Activated CD4-positive, alpha-beta T cell treated with anti-CD3 and anti-CD28 coated beads for 36 hours (primary cell): ENCODE results near the gene ALDH1A2. TPM values are rescaled to one million over a fixed set of nuclear protein-coding genes. Genes with fewer than 3 reads are reported as not detected.
A peak's percentile ranks its signal among the peaks of the same experiment; 100 is the strongest.
"Not testable (repeated sequence)": the region's sequence is repeated elsewhere in the genome, so short reads cannot be mapped to it uniquely, and the experiment has no call there.

Source experiments
- ATAC-seq: fragments of 200-7000 bp; cut with Tn5 transposase; one replicate; pipeline ENCODE4 v1.10.0; 2021; ENCODE audit warnings: mild to moderate bottlenecking, moderate library complexity
- CTCF ChIA-PET: fragments of 350-600 bp; sonication (Branson Sonifier 250); formaldehyde crosslinking; loops from one replicate; lab custom pipeline; 2021; ENCODE audit warnings: antibody characterized with exemption; lab: Charles Lee
- POLR2A ChIA-PET: fragments of 350-600 bp; sonication (Branson Sonifier 250); formaldehyde crosslinking; loops from one replicate; lab custom pipeline; 2021; ENCODE audit warnings: antibody characterized with exemption, inconsistent platforms; lab: Charles Lee
- DNase-seq: peaks from one replicate; pipeline ENCODE4 v3.0.0-alpha.2; 2020
- H3K27ac Mint-ChIP-seq: one replicate; pipeline ENCODE4 v1.8.0; 2021; ENCODE audit warnings: mixed read lengths
- H3K27me3 Mint-ChIP-seq: one replicate; pipeline ENCODE4 v1.8.0; 2021; ENCODE audit warnings: mixed read lengths
- H3K36me3 Mint-ChIP-seq: one replicate; pipeline ENCODE4 v1.8.0; 2021; ENCODE audit warnings: low read depth, mixed read lengths
- H3K4me1 Mint-ChIP-seq: one replicate; pipeline ENCODE4 v1.8.0; 2021; ENCODE audit warnings: mixed read lengths
- H3K4me3 Mint-ChIP-seq: one replicate; pipeline ENCODE4 v1.8.0; 2021; ENCODE audit warnings: mild to moderate bottlenecking, moderate library complexity, mixed read lengths
- H3K9me3 Mint-ChIP-seq: one replicate; pipeline ENCODE4 v1.8.0; 2021; ENCODE audit warnings: low read depth, mixed read lengths
- intact Hi-C, 2 experiments: fragments of 100-400 bp; cut with DNase I in 1 of 2; cut with micrococcal nuclease in 1 of 2; formaldehyde crosslinking; loops; one replicate each; pipeline versions ENCODE4 v1.14.2 to v1.15.1; 2022 to 2024; cut with DNase I, micrococcal nuclease
- total RNA-seq, 2 experiments: library from RNA; stranded (reverse); gene quantifications; one replicate each; pipeline ENCODE4 v1.2.3, GENCODE V29; 2021

Gene ALDH1A2
- total RNA-seq, 2 experiments from 2014 or later: not detected

GRCh38 chr15:58056015-58056414 is 9.5 kb downstream of the ALDH1A2 start:
- Mint-ChIP-seq H3K9me3 (no peaks in the 10 kb centered on the region), H3K36me3 (no peaks in the 10 kb centered on the region), H3K27me3 (peaks cover 34% of the 10 kb centered on the region), H3K4me3 (no peak overlapping the region), H3K4me1 (no peaks in the 10 kb centered on the region), H3K27ac (no peak overlapping the region)
- intact Hi-C loops: no loop called here
- ATAC-seq (no peak), DNase-seq (no peak)
- POLR2A ChIA-PET: no interaction called here
- CTCF ChIA-PET: no interaction called here

- no peaks in the 10 kb centered on the region for H3K9me3 Mint-ChIP-seq
- no peak overlapping the region for H3K27ac Mint-ChIP-seq
- CTCF ChIA-PET: no interaction called here
- intact Hi-C loops: no loop called here
- no peaks in the 10 kb centered on the region for H3K4me1 Mint-ChIP-seq
- H3K4me3 Mint-ChIP-seq: no peak overlapping the region
- DNase-seq (no peak), ATAC-seq (no peak)
- peaks cover 33% of the 10 kb centered on the region for H3K27me3 Mint-ChIP-seq
- POLR2A ChIA-PET: no interaction called here
- H3K36me3 Mint-ChIP-seq: no peaks in the 10 kb centered on the region
Observed at GRCh38 chr15:58053315-58054153, 12.0 kb downstream of the ALDH1A2 start.

- ATAC-seq (no peak), DNase-seq (no peak)
- Mint-ChIP-seq H3K4me3 (no peak overlapping the region), H3K36me3 (no peaks in the 10 kb centered on the region), H3K27ac (no peak overlapping the region), H3K9me3 (no peaks in the 10 kb centered on the region), H3K4me1 (no peaks in the 10 kb centered on the region), H3K27me3 (peaks cover 30% of the 10 kb centered on the region)
- ChIA-PET CTCF (no interaction called here), POLR2A (no interaction called here)
- intact Hi-C loops: no loop called here
Observed at GRCh38 chr15:58052334-58052733, 13.2 kb downstream of the ALDH1A2 start.

GRCh38 chr15:58049520-58050227 is 15.8 kb downstream of the ALDH1A2 start:
- Mint-ChIP-seq H3K9me3 (no peaks in the 10 kb centered on the region), H3K4me1 (no peaks in the 10 kb centered on the region), H3K36me3 (no peaks in the 10 kb centered on the region), H3K27me3 (peaks cover 31% of the 10 kb centered on the region), H3K4me3 (no peak overlapping the region), H3K27ac (no peak overlapping the region)
- intact Hi-C loops: no loop called here
- ChIA-PET CTCF (interaction anchor here (1.4 kb wide), 1 partner anchor 21 kb away, joined by 3 read pairs; no protein-coding TSS in a partner anchor), POLR2A (no interaction called here)
- ATAC-seq (no peak), DNase-seq (no peak)

GRCh38 chr15:58048261-58048660 is 17.2 kb downstream of the ALDH1A2 start:
- peaks cover 3% of the 10 kb centered on the region for H3K4me1 Mint-ChIP-seq
- intact Hi-C loops: no loop called here

GRCh38 chr15:58047149-58047548 is 18.4 kb downstream of the ALDH1A2 start:
- Mint-ChIP-seq H3K4me3 (no peak overlapping the region), H3K27me3 (peaks cover 35% of the 10 kb centered on the region), H3K36me3 (no peaks in the 10 kb centered on the region), H3K27ac (no peak overlapping the region), H3K4me1 (peaks cover 3% of the 10 kb centered on the region), H3K9me3 (no peaks in the 10 kb centered on the region)
- ChIA-PET CTCF (interaction anchor here (1.6 kb wide), 1 partner anchor 23 kb away, joined by 3 read pairs; no protein-coding TSS in a partner anchor), POLR2A (no interaction called here)
- DNase-seq (no peak), ATAC-seq (no peak)
- intact Hi-C loops: no loop called here

More at GRCh38 chr15:58048261-58048660, 17.2 kb downstream of the ALDH1A2 start:
- Mint-ChIP-seq H3K36me3 (no peaks in the 10 kb centered on the region), H3K27ac (no peak overlapping the region), H3K4me3 (no peak overlapping the region), H3K9me3 (no peaks in the 10 kb centered on the region), H3K27me3 (peaks cover 35% of the 10 kb centered on the region)
- no peak for DNase-seq
- POLR2A ChIA-PET: no interaction called here
- ATAC-seq: no peak
- CTCF ChIA-PET: interaction anchor here (0.6 to 1.0 kb wide), 2 partner anchors 129 to 350 kb away, joined by 3 read pairs; no protein-coding TSS in a partner anchor

GRCh38 chr15:58046467-58046866 is 19.0 kb downstream of the ALDH1A2 start:
- no peak for ATAC-seq
- Mint-ChIP-seq H3K4me1 (peaks cover 3% of the 10 kb centered on the region), H3K36me3 (no peaks in the 10 kb centered on the region), H3K27ac (no peak overlapping the region), H3K27me3 (peaks cover 34% of the 10 kb centered on the region), H3K4me3 (no peak overlapping the region), H3K9me3 (no peaks in the 10 kb centered on the region)
- intact Hi-C loops: no loop called here
- DNase-seq: no peak
- ChIA-PET POLR2A (no interaction called here), CTCF (interaction anchor here (0.7 to 1.6 kb wide), 2 partner anchors 24 to 1243 kb away, joined by 3 read pairs; no protein-coding TSS in a partner anchor)

- H3K9me3 Mint-ChIP-seq, H3K36me3 Mint-ChIP-seq, CTCF ChIA-PET, ATAC-seq, H3K27ac Mint-ChIP-seq, H3K4me3 Mint-ChIP-seq, H3K4me1 Mint-ChIP-seq, DNase-seq, POLR2A ChIA-PET, intact Hi-C loops: not testable (repeated sequence)
- peaks cover 36% of the 10 kb centered on the region for H3K27me3 Mint-ChIP-seq
Observed at GRCh38 chr15:58045376-58045775, 20.1 kb downstream of the ALDH1A2 start.

GRCh38 chr15:58044551-58044950 is 21.0 kb downstream of the ALDH1A2 start:
- DNase-seq: no peak
- H3K4me3 Mint-ChIP-seq: no peak overlapping the region
- H3K9me3 Mint-ChIP-seq: no peaks in the 10 kb centered on the region
- no peaks in the 10 kb centered on the region for H3K36me3 Mint-ChIP-seq
- intact Hi-C loops: loop anchor here in 1 of 2 experiments (1.0 kb wide), 1 partner anchor 123 kb away; no protein-coding TSS in a partner anchor
- peaks cover 3% of the 10 kb centered on the region for H3K4me1 Mint-ChIP-seq
- H3K27me3 Mint-ChIP-seq: peaks cover 33% of the 10 kb centered on the region
- POLR2A ChIA-PET: no interaction called here
- no peak for ATAC-seq
- H3K27ac Mint-ChIP-seq: no peak overlapping the region
- CTCF ChIA-PET: interaction anchor here (0.6 to 2.8 kb wide), 2 partner anchors 25 to 125 kb away, joined by 3 to 11 read pairs; no protein-coding TSS in a partner anchor

GRCh38 chr15:58043192-58043903 is 22.2 kb downstream of the ALDH1A2 start:
- H3K4me1 Mint-ChIP-seq: peaks cover 3% of the 10 kb centered on the region
- H3K27ac Mint-ChIP-seq: no peak overlapping the region
- DNase-seq: peak; percentile 64
- no peak for ATAC-seq
- CTCF ChIA-PET: interaction anchor here (1.4 to 2.8 kb wide), 2 partner anchors 23 to 27 kb away, joined by 7 to 11 read pairs; partner anchors contain the start of gene ALDH1A2
- peaks cover 27% of the 10 kb centered on the region for H3K27me3 Mint-ChIP-seq
- no peak overlapping the region for H3K4me3 Mint-ChIP-seq
- POLR2A ChIA-PET: no interaction called here
- H3K36me3 Mint-ChIP-seq: no peaks in the 10 kb centered on the region
- intact Hi-C loops: loop anchor here (1.0 to 2.0 kb wide), 2 partner anchors 27 to 139 kb away; no protein-coding TSS in a partner anchor
- no peaks in the 10 kb centered on the region for H3K9me3 Mint-ChIP-seq

GRCh38 chr15:58042006-58042405 is 23.5 kb downstream of the ALDH1A2 start:
- H3K4me1 Mint-ChIP-seq: peaks cover 3% of the 10 kb centered on the region
- ChIA-PET POLR2A (no interaction called here), CTCF (interaction anchor here (0.6 to 2.8 kb wide), 3 partner anchors 24 to 34 kb away, joined by 6 to 11 read pairs (median 7); partner anchors contain the start of gene ALDH1A2)
- intact Hi-C loops: loop anchor here in 1 of 2 experiments (2.0 kb wide), 1 partner anchor 29 kb away; no protein-coding TSS in a partner anchor
- H3K27me3 Mint-ChIP-seq: peaks cover 24% of the 10 kb centered on the region
- H3K9me3 Mint-ChIP-seq: no peaks in the 10 kb centered on the region
- no peak for DNase-seq
- no peak overlapping the region for H3K4me3 Mint-ChIP-seq
- no peaks in the 10 kb centered on the region for H3K36me3 Mint-ChIP-seq
- no peak overlapping the region for H3K27ac Mint-ChIP-seq
- no peak for ATAC-seq
